Neural progenitor cell (in vitro differentiated cells): ENCODE data around the gene CASR. TPM values are rescaled to one million over a fixed set of nuclear protein-coding genes. Genes with fewer than 3 reads are reported as not detected.

Experiments
- DNase-seq: peaks from one replicate; pipeline ENCODE4 v3.0.0-alpha.2; 2016; ENCODE audit warnings: low spot score
- H2AFZ ChIP-seq: fragments of 200-600 bp; sonication (generic); replicated peaks from 2 replicates; pipeline ENCODE4 v1.6.1; 2016; ENCODE audit warnings: antibody characterized with exemption
- H3F3A ChIP-seq: fragments of 200-600 bp; sonication (generic); 2 replicates; pipeline ENCODE4 v1.6.1; 2016; ENCODE audit warnings: antibody characterized with exemption, low read depth
- H3K27ac ChIP-seq: fragments of 200-600 bp; sonication (generic); 2 replicates; pipeline ENCODE4 v1.5.1; 2016; ENCODE audit warnings: mild to moderate bottlenecking
- H3K27me3 ChIP-seq: fragments of 200-600 bp; sonication (generic); 2 replicates; pipeline ENCODE4 v1.6.1; 2016; ENCODE audit warnings: mild to moderate bottlenecking, moderate library complexity
- H3K36me3 ChIP-seq: fragments of 200-600 bp; sonication (generic); 2 replicates; pipeline ENCODE4 v1.5.1; 2016
- H3K4me1 ChIP-seq: fragments of 200-600 bp; sonication (generic); 2 replicates; pipeline ENCODE4 v1.6.1; 2016; ENCODE audit warnings: mixed run types
- H3K4me2 ChIP-seq: fragments of 200-600 bp; sonication (generic); 2 replicates; pipeline ENCODE4 v1.6.1; 2016
- H3K4me3 ChIP-seq: fragments of 200-600 bp; sonication (generic); 2 replicates; pipeline ENCODE4 v1.5.1; 2016
- H3K79me2 ChIP-seq: fragments of 200-600 bp; sonication (generic); 2 replicates; pipeline ENCODE4 v1.6.1; 2016; ENCODE audit warnings: low read depth
- H3K9ac ChIP-seq: fragments of 200-600 bp; sonication (generic); 2 replicates; pipeline ENCODE4 v1.6.1; 2016
- H3K9me3 ChIP-seq: fragments of 200-600 bp; sonication (generic); 2 replicates; pipeline ENCODE4 v1.5.1; 2016; ENCODE audit warnings: low read depth
- H4K20me1 ChIP-seq: fragments of 200-600 bp; sonication (generic); 2 replicates; pipeline ENCODE4 v1.6.1; 2016; ENCODE audit warnings: low read depth
- H3K27ac Mint-ChIP-seq: 3 replicates; pipeline ENCODE4 v1.8.0; 2021; ENCODE audit warnings: mixed read lengths
- H3K27me3 Mint-ChIP-seq: 2 replicates; pipeline ENCODE4 v1.8.0; 2022; ENCODE audit warnings: low read depth, mild to moderate bottlenecking, inconsistent platforms, moderate library complexity, mixed read lengths; ENCODE audit not compliant: insufficient read depth
- H3K36me3 Mint-ChIP-seq: 3 replicates; pipeline ENCODE4 v1.8.0; 2021; ENCODE audit warnings: mixed read lengths
- H3K4me1 Mint-ChIP-seq: 3 replicates; pipeline ENCODE4 v1.8.0; 2021; ENCODE audit warnings: mixed read lengths
- H3K4me3 Mint-ChIP-seq: 3 replicates; pipeline ENCODE4 v1.8.0; 2021; ENCODE audit warnings: mild to moderate bottlenecking, moderate library complexity, mixed read lengths
- H3K9me3 Mint-ChIP-seq: 3 replicates; pipeline ENCODE4 v1.8.0; 2020; ENCODE audit warnings: mixed read lengths
- CTCF ChIP-seq: fragments of 200-600 bp; sonication (generic); IDR thresholded peaks from 2 replicates; pipeline ENCODE4 v1.5.1; 2017; ENCODE audit warnings: antibody characterized with exemption, mild to moderate bottlenecking
- EZH2 ChIP-seq: fragments of 200-600 bp; sonication (generic); IDR thresholded peaks from 2 replicates; pipeline ENCODE4 v1.6.1; 2017; ENCODE audit warnings: antibody characterized with exemption, mild to moderate bottlenecking, moderate library complexity
- EZH2phosphoT487 ChIP-seq: fragments of 200-600 bp; sonication (generic); IDR thresholded peaks from 2 replicates; pipeline ENCODE4 v1.6.1; 2017; ENCODE audit warnings: antibody characterized with exemption
- total RNA-seq: library from RNA; depleted of rRNA; stranded (reverse); fragments of >200 nt; gene quantifications from 2 replicates; pipeline ENCODE4 v1.2.3, GENCODE V29; 2015; ENCODE audit warnings: low replicate concordance

Gene CASR
- total RNA-seq, 1 donor from 2014 or later, result not detected

- H3K27me3 Mint-ChIP-seq, result no peaks in the 10 kb centered on the region
- no peak overlapping the region for H3K4me3 Mint-ChIP-seq
- no peak overlapping the region for H3K27ac Mint-ChIP-seq
- H3K4me1 Mint-ChIP-seq, result no peaks in the 10 kb centered on the region
- no peak overlapping the region for H3K27ac ChIP-seq
- no peak overlapping the region for H3K4me2 ChIP-seq
- H4K20me1 ChIP-seq, result no peaks in the 10 kb centered on the region
- H3K9me3 ChIP-seq, result no peaks in the 10 kb centered on the region
- H3K9ac ChIP-seq, result no peak overlapping the region
- no peaks in the 10 kb centered on the region for H3K79me2 ChIP-seq
- no peaks in the 10 kb centered on the region for H3K36me3 ChIP-seq
- H3K4me3 ChIP-seq, result no peak overlapping the region
- H3K27me3 ChIP-seq, result no peaks in the 10 kb centered on the region
- H2AFZ ChIP-seq, result no peak overlapping the region
- DNase-seq, result no peak
- H3K36me3 Mint-ChIP-seq, result no peaks in the 10 kb centered on the region
- no peaks in the 10 kb centered on the region for H3K9me3 Mint-ChIP-seq
- H3K4me1 ChIP-seq, result no peaks in the 10 kb centered on the region
- no peak for TF ChIP-seq EZH2phosphoT487
- TF ChIP-seq EZH2, result no peak
- TF ChIP-seq CTCF, result no peak
- H3F3A ChIP-seq, result no peaks in the 10 kb centered on the region
These were observed 30.2 kb downstream of the CASR start for GRCh38 chr3:122213650-122214049.

GRCh38 chr3:122214711-122215110 is 31.2 kb downstream of the CASR start:
- no peaks in the 10 kb centered on the region for H3K36me3 Mint-ChIP-seq
- H3K9me3 ChIP-seq, result no peaks in the 10 kb centered on the region

GRCh38 chr3:122215592-122216298 is 32.3 kb downstream of the CASR start:
- Mint-ChIP-seq H3K4me1 (no peaks in the 10 kb centered on the region), H3K36me3 (no peaks in the 10 kb centered on the region), H3K4me3 (no peak overlapping the region), H3K9me3 (no peaks in the 10 kb centered on the region), H3K27ac (no peak overlapping the region), H3K27me3 (no peaks in the 10 kb centered on the region)
- Histone ChIP-seq H3K9me3 (no peaks in the 10 kb centered on the region), H2AFZ (no peak overlapping the region), H3K79me2 (no peaks in the 10 kb centered on the region), H3K4me2 (no peak overlapping the region), H3K27ac (no peak overlapping the region), H3K4me3 (no peak overlapping the region), H3K9ac (no peak overlapping the region), H3K27me3 (no peaks in the 10 kb centered on the region), H4K20me1 (no peaks in the 10 kb centered on the region), H3K4me1 (no peaks in the 10 kb centered on the region), H3F3A (no peaks in the 10 kb centered on the region), H3K36me3 (no peaks in the 10 kb centered on the region)
- no peak for DNase-seq
- TF ChIP-seq CTCF (no peak), EZH2phosphoT487 (no peak), EZH2 (no peak)

More at GRCh38 chr3:122214711-122215110, 31.2 kb downstream of the CASR start:
- H3K27ac ChIP-seq, result no peak overlapping the region
- Mint-ChIP-seq H3K27ac (no peak overlapping the region), H3K4me1 (no peaks in the 10 kb centered on the region), H3K4me3 (no peak overlapping the region), H3K27me3 (no peaks in the 10 kb centered on the region), H3K9me3 (no peaks in the 10 kb centered on the region)
- no peaks in the 10 kb centered on the region for H4K20me1 ChIP-seq
- no peak overlapping the region for H3K9ac ChIP-seq
- no peaks in the 10 kb centered on the region for H3K4me1 ChIP-seq
- no peak overlapping the region for H3K4me2 ChIP-seq
- TF ChIP-seq EZH2 (no peak), EZH2phosphoT487 (no peak), CTCF (no peak)
- H3K79me2 ChIP-seq, result no peaks in the 10 kb centered on the region
- no peaks in the 10 kb centered on the region for H3F3A ChIP-seq
- DNase-seq, result no peak
- no peaks in the 10 kb centered on the region for H3K36me3 ChIP-seq
- H3K27me3 ChIP-seq, result no peaks in the 10 kb centered on the region
- no peak overlapping the region for H2AFZ ChIP-seq
- no peak overlapping the region for H3K4me3 ChIP-seq
